Loucy (cell line): Measurements from ENCODE around the gene DACH1.

Experiments used
- H2AFZ ChIP-seq: fragments of 200-600 bp; sonication (generic); 2 replicates; pipeline ENCODE4 v1.6.0; 2016; ENCODE audit warnings: antibody characterized with exemption, mild to moderate bottlenecking, low read length, moderate library complexity
- H3F3A ChIP-seq: fragments of 200-600 bp; 2 replicates; pipeline ENCODE4 v1.6.0; 2016; ENCODE audit warnings: antibody characterized with exemption, low read depth, mild to moderate bottlenecking
- H3K27me3 ChIP-seq: fragments of 200-600 bp; sonication (generic); 2 replicates; pipeline ENCODE4 v1.6.1; 2014; ENCODE audit warnings: low read length, mild to moderate bottlenecking; ENCODE audit not compliant: insufficient read depth, poor library complexity, severe bottlenecking
- H3K36me3 ChIP-seq: fragments of 200-600 bp; sonication (generic); 2 replicates; pipeline ENCODE4 v1.6.1; 2016; ENCODE audit warnings: low read length; ENCODE audit not compliant: insufficient read depth
- H3K4me1 ChIP-seq: fragments of 200-600 bp; sonication (generic); 2 replicates; pipeline ENCODE4 v1.5.1; 2014; ENCODE audit warnings: low read length, mild to moderate bottlenecking; ENCODE audit not compliant: insufficient read depth, poor library complexity, severe bottlenecking
- H3K4me2 ChIP-seq: fragments of 200-600 bp; sonication (generic); 2 replicates; pipeline ENCODE4 v1.6.0; 2014; ENCODE audit warnings: antibody characterized with exemption, low read length, low read depth, mild to moderate bottlenecking; ENCODE audit not compliant: poor library complexity, severe bottlenecking
- H3K4me3 ChIP-seq: fragments of 200-600 bp; sonication (generic); 2 replicates; pipeline ENCODE4 v1.5.1; 2014; ENCODE audit warnings: low read length, mild to moderate bottlenecking, mixed read lengths; ENCODE audit not compliant: poor library complexity, severe bottlenecking
- H3K79me2 ChIP-seq: fragments of 200-600 bp; sonication (generic); 2 replicates; pipeline ENCODE4 v1.6.1; 2014; ENCODE audit warnings: low read length; ENCODE audit not compliant: insufficient read depth
- H3K9ac ChIP-seq: fragments of 200-600 bp; sonication (generic); 2 replicates; pipeline ENCODE4 v1.6.0; 2014; ENCODE audit warnings: mild to moderate bottlenecking, low read depth, low read length, moderate library complexity; ENCODE audit not compliant: poor library complexity, severe bottlenecking
- H3K9me2 ChIP-seq: fragments of 200-600 bp; sonication (generic); replicated peaks from 2 replicates; pipeline ENCODE4 v1.6.1; 2016; ENCODE audit warnings: low read depth, low read length, mixed read lengths
- H3K9me3 ChIP-seq: fragments of 200-600 bp; sonication (generic); 2 replicates; pipeline ENCODE4 v1.6.1; 2014; ENCODE audit warnings: mild to moderate bottlenecking, antibody characterized with exemption, low read length, low read depth; ENCODE audit not compliant: insufficient read depth
- H4K20me1 ChIP-seq: fragments of 200-600 bp; sonication (generic); 2 replicates; pipeline ENCODE4 v1.6.0; 2014; ENCODE audit warnings: antibody characterized with exemption, low read length, mild to moderate bottlenecking; ENCODE audit not compliant: insufficient read depth, poor library complexity, severe bottlenecking
- CTCF ChIP-seq: fragments of 200-600 bp; sonication (generic); conservative IDR thresholded peaks from 2 replicates; pipeline ENCODE4 v1.5.1; 2014; ENCODE audit warnings: mild to moderate bottlenecking, antibody characterized with exemption, low read length
- EZH2phosphoT487 ChIP-seq: fragments of 200-600 bp; IDR thresholded peaks from 2 replicates; pipeline ENCODE4 v1.6.1; 2018; ENCODE audit warnings: antibody characterized with exemption, mild to moderate bottlenecking, moderate library complexity, borderline replicate concordance

The DACH1 gene

DNA sequence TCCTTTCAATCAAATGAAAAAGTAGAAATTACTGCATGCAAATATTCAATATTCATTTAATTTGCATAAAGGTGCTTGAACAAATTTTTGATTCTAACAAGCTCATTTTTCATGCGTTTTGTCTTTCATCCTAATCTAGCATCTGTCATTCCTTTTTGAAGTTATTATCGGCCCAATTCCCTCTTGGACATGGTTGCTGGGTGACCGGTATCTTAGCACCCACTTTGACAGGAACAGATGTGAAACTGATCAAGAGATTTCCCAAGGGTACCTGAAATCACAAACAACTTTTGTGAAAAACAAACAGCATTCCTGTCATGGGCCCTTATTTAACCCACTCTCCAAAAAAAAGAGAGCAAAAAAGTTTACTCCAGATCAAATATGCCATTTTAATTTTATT is 13.3 kb downstream of the DACH1 start:
- TF ChIP-seq EZH2phosphoT487 (no peak), CTCF (no peak)
- Histone ChIP-seq H3F3A (no peaks in the 10 kb centered on the region), H3K9ac (no peak overlapping the region), H3K9me3 (no peaks in the 10 kb centered on the region), H3K4me1 (no peaks in the 10 kb centered on the region), H3K4me3 (no peak overlapping the region), H2AFZ (no peak overlapping the region), H3K79me2 (no peaks in the 10 kb centered on the region), H3K36me3 (no peaks in the 10 kb centered on the region), H3K9me2 (no peaks in the 10 kb centered on the region), H3K27me3 (no peaks in the 10 kb centered on the region), H4K20me1 (no peaks in the 10 kb centered on the region), H3K4me2 (no peak overlapping the region)

- Histone ChIP-seq H3K4me2 (no peak overlapping the region), H3K79me2 (no peaks in the 10 kb centered on the region), H3K36me3 (no peaks in the 10 kb centered on the region), H3K27me3 (no peaks in the 10 kb centered on the region), H2AFZ (no peak overlapping the region), H3K4me1 (no peaks in the 10 kb centered on the region), H3K9me3 (no peaks in the 10 kb centered on the region), H4K20me1 (no peaks in the 10 kb centered on the region), H3K9me2 (no peaks in the 10 kb centered on the region), H3K9ac (no peak overlapping the region), H3F3A (no peaks in the 10 kb centered on the region), H3K4me3 (no peak overlapping the region)
- TF ChIP-seq CTCF (no peak), EZH2phosphoT487 (no peak)
These were observed 14.3 kb downstream of the DACH1 start for GRCh38 chr13:71852736-71853135.

- H3K79me2 ChIP-seq: no peaks in the 10 kb centered on the region
- H2AFZ ChIP-seq: no peak overlapping the region
- no peak overlapping the region for H3K4me3 ChIP-seq
These were observed 15.2 kb downstream of the DACH1 start for GRCh38 chr13:71851498-71852409.

More at GRCh38 chr13:71851498-71852409, 15.2 kb downstream of the DACH1 start:
- H3K36me3 ChIP-seq: no peaks in the 10 kb centered on the region
- TF ChIP-seq EZH2phosphoT487: no peak
- no peak for TF ChIP-seq CTCF
- H3K9me2 ChIP-seq: no peaks in the 10 kb centered on the region
- H3F3A ChIP-seq: no peaks in the 10 kb centered on the region
- H3K9ac ChIP-seq: no peak overlapping the region
- no peaks in the 10 kb centered on the region for H3K4me1 ChIP-seq
- no peaks in the 10 kb centered on the region for H3K27me3 ChIP-seq
- H3K4me2 ChIP-seq: no peak overlapping the region
- no peaks in the 10 kb centered on the region for H4K20me1 ChIP-seq
- no peaks in the 10 kb centered on the region for H3K9me3 ChIP-seq
